Measurements from ENCODE around the gene PPM1B.
"Not testable (repeated sequence)": the region's sequence is repeated elsewhere in the genome, so short reads cannot be mapped to it uniquely, and the experiment has no call there.

PPM1B gene

GRCh38 chr2:44200759-44201158 is 32.1 kb downstream of the PPM1B start:
- DNase-seq (ENCODE audit: low read depth, low spot score) = no peak

- no peak for DNase-seq (ENCODE audit: low read depth, low spot score)
Observed at GRCh38 chr2:44201648-44202165, 33.0 kb downstream of the PPM1B start.

DNA sequence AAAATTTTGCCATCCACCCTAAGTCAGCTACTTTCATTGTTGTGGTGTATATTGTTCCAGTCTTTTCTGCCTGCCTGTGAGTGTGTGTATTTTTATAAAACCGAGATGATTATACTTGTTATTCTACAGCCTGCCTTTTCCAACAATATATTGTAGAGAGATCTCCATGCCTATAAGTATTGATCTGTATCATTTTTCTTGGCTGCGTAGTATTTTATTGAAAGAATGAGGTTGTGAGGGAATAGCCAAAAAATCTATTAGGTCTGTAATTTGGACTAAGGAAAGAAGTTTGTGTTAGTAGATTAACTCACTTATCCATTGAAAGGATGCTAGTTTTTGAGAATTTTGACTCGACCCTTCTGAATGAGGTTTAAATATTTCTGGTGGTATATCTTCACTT is 34.9 kb downstream of the PPM1B start:
- DNase-seq (ENCODE audit: low read depth, low spot score) = no peak

DNA sequence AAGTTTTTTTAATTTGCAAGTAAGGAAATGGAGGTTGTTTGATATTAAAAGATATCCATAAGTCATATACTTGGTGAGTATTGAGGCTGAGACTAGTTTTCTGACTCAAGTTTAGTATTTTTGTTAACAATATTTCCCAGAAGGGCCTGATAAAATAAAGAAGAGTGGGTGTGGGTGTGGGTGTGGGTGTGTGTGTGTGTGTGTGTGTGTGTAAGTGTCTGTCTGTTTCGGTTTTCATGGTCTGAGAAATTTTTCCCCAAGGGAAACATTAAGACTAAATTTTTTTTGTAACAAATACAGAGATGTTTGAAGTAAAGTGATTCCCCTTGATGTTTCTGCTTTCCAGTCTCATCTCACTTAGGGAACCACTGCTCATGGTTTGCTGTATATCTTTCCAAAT is 36.5 kb downstream of the PPM1B start:
- DNase-seq (ENCODE audit: low read depth, low spot score) = no peak

DNA sequence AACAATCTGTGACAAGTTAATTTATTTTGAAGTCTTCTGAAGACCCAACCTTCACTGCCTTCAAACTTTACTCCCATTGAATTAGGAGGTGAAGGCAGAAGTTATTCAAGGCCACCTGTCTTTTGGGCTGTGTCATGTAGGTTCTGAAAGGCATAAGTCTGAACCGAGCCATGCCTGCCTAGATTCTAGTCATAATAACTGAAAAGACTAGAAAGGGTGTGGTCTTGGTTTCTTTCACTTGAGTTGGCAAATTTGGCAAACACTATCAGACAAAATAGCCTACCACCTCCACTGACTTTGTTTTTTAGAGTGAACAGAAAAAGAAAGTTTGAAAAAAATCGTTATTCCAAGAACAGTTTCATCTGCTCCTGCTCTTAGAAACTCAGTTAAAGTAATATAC is 38.4 kb downstream of the PPM1B start:
- no peak for DNase-seq (ENCODE audit: low read depth, low spot score)

GRCh38 chr2:44207648-44208047 is 39.0 kb downstream of the PPM1B start:
- not testable (repeated sequence) for DNase-seq (ENCODE audit: low read depth, low spot score)

GRCh38 chr2:44210362-44210761 is 41.7 kb downstream of the PPM1B start:
- DNase-seq (ENCODE audit: low read depth, low spot score) = no peak

DNA sequence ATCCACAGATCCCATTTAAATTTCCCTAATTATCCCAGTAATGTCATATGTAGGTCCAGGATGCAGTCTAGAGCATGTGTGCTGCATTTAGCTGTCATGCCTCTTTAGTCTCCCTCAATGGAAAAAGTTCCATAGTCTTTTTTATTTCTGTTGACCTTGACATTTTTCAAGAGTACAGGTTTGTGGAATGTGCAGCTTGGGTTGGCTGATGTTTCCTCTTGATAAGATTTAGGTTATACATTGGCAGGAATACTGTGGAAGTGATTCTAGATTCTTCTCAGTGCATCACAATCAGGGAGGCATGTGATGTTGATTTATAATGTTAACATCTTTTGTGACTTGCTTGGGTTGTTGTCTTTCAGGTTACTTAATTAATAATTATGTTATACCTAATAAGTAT is 42.5 kb downstream of the PPM1B start:
- no peak for DNase-seq (ENCODE audit: low read depth, low spot score)

- no peak for DNase-seq (ENCODE audit: low read depth, low spot score)
Observed at GRCh38 chr2:44212302-44212701, 43.6 kb downstream of the PPM1B start.

DNA sequence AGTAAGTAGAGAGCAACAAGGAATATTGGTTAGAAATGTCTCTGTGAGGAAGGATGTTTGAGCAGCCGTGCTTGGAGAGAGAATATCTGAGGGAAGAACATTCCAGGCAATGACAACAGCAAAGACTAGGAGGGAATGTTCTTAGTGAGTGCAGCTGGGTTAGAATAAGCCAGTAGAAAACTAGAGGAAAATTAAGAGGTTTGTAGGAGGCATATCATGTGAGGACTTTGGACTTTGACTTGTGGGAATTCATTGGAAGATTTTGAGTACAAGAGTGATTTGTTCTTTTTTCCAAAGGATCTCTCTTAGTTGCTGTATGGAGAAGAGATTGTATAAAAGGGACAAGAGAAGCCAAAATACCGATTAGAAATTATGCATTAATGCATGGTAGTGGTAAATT is 47.2 kb downstream of the PPM1B start:
- no peak for DNase-seq (ENCODE audit: low read depth, low spot score)

GRCh38 chr2:44218771-44219170 is 50.1 kb downstream of the PPM1B start:
- DNase-seq (ENCODE audit: low read depth, low spot score) = no peak

GRCh38 chr2:44226753-44227152 is 58.1 kb downstream of the PPM1B start:
- DNase-seq (ENCODE audit: low read depth, low spot score) = no peak

DNA sequence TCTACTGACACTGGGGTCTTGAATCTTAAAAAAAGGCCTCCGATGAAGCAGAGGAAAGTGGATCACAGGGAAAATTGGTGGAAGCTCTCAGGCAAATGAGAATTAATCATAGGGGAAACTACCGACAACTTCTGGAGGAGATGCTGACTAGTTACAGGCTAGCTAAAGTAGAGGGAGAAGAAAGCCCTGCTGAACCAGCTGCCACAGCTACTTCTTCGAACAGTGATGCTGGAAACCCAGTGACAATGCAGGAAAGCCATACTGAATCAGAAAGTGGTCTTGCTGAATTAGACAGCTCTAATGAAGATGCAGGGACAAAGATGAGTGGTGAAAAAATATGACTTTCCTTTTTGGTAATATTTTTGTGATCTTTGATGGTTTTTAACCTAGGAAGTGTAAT is 61.7 kb downstream of the PPM1B start:
- DNase-seq (ENCODE audit: low read depth, low spot score) = no peak

GRCh38 chr2:44233450-44234128 is 64.9 kb downstream of the PPM1B start:
- DNase-seq (ENCODE audit: low read depth, low spot score) = no peak

- DNase-seq (ENCODE audit: low read depth, low spot score) = no peak
Observed at GRCh38 chr2:44237221-44237620, 68.5 kb downstream of the PPM1B start.

GRCh38 chr2:44242904-44243303 is 74.2 kb downstream of the PPM1B start:
- DNase-seq (ENCODE audit: low read depth, low spot score) = no peak

DNA sequence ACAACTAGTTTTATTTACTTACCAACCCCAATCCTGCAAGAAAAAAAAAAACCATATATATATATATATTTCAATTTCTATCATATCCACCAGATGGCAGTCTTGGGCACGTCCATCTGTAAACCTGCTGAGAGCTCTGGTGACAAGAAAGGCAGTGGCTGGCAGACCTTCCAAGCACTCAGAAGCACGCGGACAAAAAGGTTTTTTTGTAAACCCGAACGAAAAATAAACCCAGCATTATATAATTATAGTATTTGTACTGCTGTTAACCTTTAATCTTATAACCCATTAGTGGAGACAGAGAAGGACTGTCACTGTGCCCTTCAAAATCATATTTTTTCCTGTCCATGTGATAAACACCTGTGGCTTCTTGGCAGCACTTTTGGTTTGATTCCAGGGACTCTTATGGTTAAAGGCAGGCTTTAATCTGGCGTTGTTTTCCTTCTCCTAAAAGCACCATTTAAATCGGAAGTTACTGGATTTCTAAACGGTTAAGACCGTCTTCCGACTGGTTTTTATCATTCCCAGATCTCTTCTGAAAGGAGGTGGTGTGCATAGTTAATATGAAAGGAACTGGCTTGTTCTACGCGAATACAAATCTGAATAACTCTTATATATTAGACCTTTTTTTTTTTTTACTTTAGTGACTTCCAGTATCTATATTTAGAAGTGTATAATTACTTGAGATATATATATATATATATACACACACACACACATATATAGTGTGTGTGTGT is 75.6 kb downstream of the PPM1B start:
- no peak for DNase-seq (ENCODE audit: low read depth, low spot score)

- no peak for DNase-seq (ENCODE audit: low read depth, low spot score)
Observed at GRCh38 chr2:44245083-44245861, 76.6 kb downstream of the PPM1B start.

DNA sequence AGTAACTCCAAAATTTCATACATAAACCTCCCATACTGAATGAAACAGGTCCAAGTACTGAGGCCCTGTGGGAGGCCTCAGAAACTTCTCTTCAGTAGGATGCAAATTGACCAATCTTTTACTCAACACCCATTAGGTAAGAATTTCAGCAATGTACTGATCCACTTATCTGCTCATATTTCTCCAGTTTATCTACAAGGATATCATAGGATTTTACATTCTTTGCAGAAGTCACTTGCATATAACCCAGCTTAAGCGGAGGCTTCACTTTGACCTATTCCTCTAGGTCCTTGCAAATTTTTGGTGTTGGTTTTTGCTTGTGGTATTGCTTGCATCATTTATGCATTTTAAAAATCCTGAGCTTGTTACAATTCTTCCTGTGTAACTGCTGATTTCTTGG is 77.8 kb downstream of the PPM1B start:
- DNase-seq (ENCODE audit: low read depth, low spot score) = no peak

DNA sequence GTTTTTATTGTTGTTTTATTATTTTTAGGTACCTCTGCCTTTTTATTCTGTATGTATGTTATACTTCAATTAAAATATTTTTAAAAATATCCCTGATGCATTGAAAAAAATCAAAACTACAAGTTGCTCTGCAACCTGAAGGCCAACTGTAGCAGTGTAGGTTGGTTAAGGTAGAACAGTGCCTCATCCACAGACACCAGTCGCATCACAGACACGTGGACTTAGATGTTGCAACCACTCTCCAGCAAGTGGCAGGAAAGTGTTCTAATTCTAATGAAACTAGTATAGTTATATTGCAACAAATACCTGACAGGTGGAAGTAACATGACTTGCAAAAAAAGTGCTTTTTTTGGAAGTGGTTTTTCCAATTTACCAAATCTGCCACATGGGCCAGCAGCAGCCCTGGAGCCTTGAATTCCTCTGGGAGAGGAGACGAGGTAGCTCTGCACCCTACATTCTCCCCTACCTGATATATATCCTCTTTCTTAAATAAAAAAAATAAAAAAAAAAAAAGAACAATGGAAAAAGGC is 78.2 kb downstream of the PPM1B start:
- no peak for DNase-seq (ENCODE audit: low read depth, low spot score)

GRCh38 chr2:44247924-44248323 is 79.2 kb downstream of the PPM1B start:
- no peak for DNase-seq (ENCODE audit: low read depth, low spot score)

- DNase-seq (ENCODE audit: low read depth, low spot score) = not testable (repeated sequence)
Observed at GRCh38 chr2:44249269-44249668, 80.6 kb downstream of the PPM1B start.

Data from brain pericyte (primary cell).